GM21381 (cell line): ENCODE results near the gene TMEM183A.
A peak's percentile ranks its signal among the peaks of the same experiment; 100 is the strongest.
"Not testable (repeated sequence)": the region's sequence is repeated elsewhere in the genome, so short reads cannot be mapped to it uniquely, and the experiment has no call there.

ENCODE experiments used
- ATAC-seq: cut with Tn5 transposase; IDR thresholded peaks from one replicate; pipeline ENCODE4 v1.9.1; 2021; ENCODE audit warnings: mild to moderate bottlenecking, moderate library complexity; ENCODE audit not compliant: unreplicated experiment

The TMEM183A gene

GRCh38 chr1:202986120-202986519 is 21.1 kb upstream of the TMEM183A start:
- ATAC-seq, result not testable (repeated sequence)

GRCh38 chr1:202987255-202987654 is 19.9 kb upstream of the TMEM183A start:
- ATAC-seq, result no peak

- ATAC-seq, result no peak
Observed at GRCh38 chr1:202987922-202988583, 19.1 kb upstream of the TMEM183A start.

GRCh38 chr1:202989879-202990278 is 17.3 kb upstream of the TMEM183A start:
- no peak for ATAC-seq

- ATAC-seq, result no peak
Observed at GRCh38 chr1:202991112-202991511, 16.1 kb upstream of the TMEM183A start.

- ATAC-seq, result no peak
Observed at GRCh38 chr1:202994756-202995155, 12.4 kb upstream of the TMEM183A start.

GRCh38 chr1:202998836-202999750 is 8.1 kb upstream of the TMEM183A start:
- no peak for ATAC-seq

GRCh38 chr1:203000217-203000944 is 6.8 kb upstream of the TMEM183A start:
- no peak for ATAC-seq

GRCh38 chr1:203001986-203002385 is 5.2 kb upstream of the TMEM183A start:
- ATAC-seq, result no peak

GRCh38 chr1:203002951-203003350 is 4.2 kb upstream of the TMEM183A start:
- no peak for ATAC-seq

- ATAC-seq, result not testable (repeated sequence)
Observed at GRCh38 chr1:203005395-203006142, 1.6 kb upstream of the TMEM183A start.

- no peak for ATAC-seq
Observed at GRCh38 chr1:203009185-203009584, 2.0 kb downstream of the TMEM183A start.

GRCh38 chr1:203011582-203011981 is 4.4 kb downstream of the TMEM183A start:
- ATAC-seq, result no peak

GRCh38 chr1:203017061-203017460 is 9.9 kb downstream of the TMEM183A start:
- no peak for ATAC-seq

GRCh38 chr1:203017692-203018091 is 10.5 kb downstream of the TMEM183A start:
- ATAC-seq, result no peak

- not testable (repeated sequence) for ATAC-seq
Observed at GRCh38 chr1:203022855-203023254, 15.7 kb downstream of the TMEM183A start.

GRCh38 chr1:203025686-203026030 is 18.5 kb downstream of the TMEM183A start:
- ATAC-seq, result no peak

GRCh38 chr1:203026031-203026665 is 19.0 kb downstream of the TMEM183A start, which contains the start of gene PPFIA4:
Gene PPFIA4, plus strand, starts transcription at chr1:203026491. Its CDS starts 12,518 bp downstream, at chr1:203039009.
- ATAC-seq, result peak; percentile 76

GRCh38 chr1:203026666-203027663 is 19.8 kb downstream of the TMEM183A start:
- peak; percentile 13 for ATAC-seq
